Gastroesophageal sphincter (tissue), 4 donors: ENCODE results near the gene SPTB. TPM values are rescaled to one million over a fixed set of nuclear protein-coding genes. Genes with fewer than 3 reads are reported as not detected.

ENCODE experiments used
- ATAC-seq: fragments of 150-250 bp; one replicate; pipeline ENCODE4 v1.9.1; 2016; ENCODE audit warnings: mild to moderate bottlenecking, moderate library complexity
- H3K27ac ChIP-seq, 4 donors: fragments of 200-600 bp; sonication (generic) in 3 of 4; 1 replicate in 3 of 4; 2 replicates in 1 of 4; pipeline ENCODE4 v1.5.1; 2016 to 2019
- H3K27me3 ChIP-seq: fragments of 200-600 bp; sonication (generic); one replicate; pipeline ENCODE4 v1.5.1; 2019
- H3K36me3 ChIP-seq, 2 donors: fragments of 200-600 bp; sonication (generic); one replicate each; pipeline ENCODE4 v1.5.1; 2019; ENCODE audit warnings: control low read depth in 1 of 2
- H3K4me1 ChIP-seq, 3 donors: fragments of 200-600 bp; sonication (generic); 1 replicate in 2 of 3; 2 replicates in 1 of 3; pipeline ENCODE4 v1.5.1; 2016 to 2019; ENCODE audit warnings: control low read depth in 2 of 3
- H3K4me3 ChIP-seq, 2 donors: fragments of 200-600 bp; sonication (generic); one replicate each; pipeline ENCODE4 v1.5.1; 2019; ENCODE audit warnings: mild to moderate bottlenecking in 1 of 2, moderate library complexity in 1 of 2
- H3K9me3 ChIP-seq, 3 donors: fragments of 200-600 bp; sonication (generic); one replicate each; pipeline ENCODE4 v1.5.1; 2017 to 2019; ENCODE audit warnings: control low read depth in 2 of 3
- EP300 ChIP-seq: sonication (generic); formaldehyde crosslinking; IDR thresholded peaks from one replicate; pipeline ENCODE4 v1.6.1; 2017; ENCODE audit warnings: antibody characterized with exemption, mild to moderate bottlenecking
- POLR2A ChIP-seq, 2 donors: fragments of 450-650 bp; IDR thresholded peaks; one replicate each; pipeline ENCODE4 v1.6.1; 2017; ENCODE audit warnings: antibody characterized with exemption in 2 of 2, mild to moderate bottlenecking in 2 of 2, moderate library complexity in 1 of 2
- POLR2AphosphoS5 ChIP-seq: sonication (generic); formaldehyde crosslinking; IDR thresholded peaks from one replicate; pipeline ENCODE4 v1.6.1; 2017; ENCODE audit warnings: antibody characterized with exemption
- WGBS, 2 donors: methylation state at CpG; one replicate each; pipeline ENCODE4 v1.1.5; 2018; ENCODE audit warnings: low coverage in 1 of 2; 5-methylcytosine and 5-hydroxymethylcytosine counted together
- total RNA-seq, 4 donors: library from RNA; depleted of rRNA; stranded (reverse); fragments of >200 nt; gene quantifications; one replicate each; pipeline ENCODE4 v1.1.0, GENCODE V29; 2016
- TF ChIP-seq, protein P1 (sequence below), 4 experiments: fragments of 200-600 bp in 2 of 4; fragments of 450-650 bp in 2 of 4; sonication (generic) in 1 of 4; IDR thresholded peaks; one replicate each; pipeline ENCODE4 v1.5.1; 2017 to 2019; ENCODE audit warnings: antibody characterized with exemption in 4 of 4, mild to moderate bottlenecking in 2 of 4, moderate library complexity in 2 of 4

The SPTB gene
- total RNA-seq, 4 donors from 2014 or later, result 0.62 to 3.1 (median 1.0) TPM

DNA sequence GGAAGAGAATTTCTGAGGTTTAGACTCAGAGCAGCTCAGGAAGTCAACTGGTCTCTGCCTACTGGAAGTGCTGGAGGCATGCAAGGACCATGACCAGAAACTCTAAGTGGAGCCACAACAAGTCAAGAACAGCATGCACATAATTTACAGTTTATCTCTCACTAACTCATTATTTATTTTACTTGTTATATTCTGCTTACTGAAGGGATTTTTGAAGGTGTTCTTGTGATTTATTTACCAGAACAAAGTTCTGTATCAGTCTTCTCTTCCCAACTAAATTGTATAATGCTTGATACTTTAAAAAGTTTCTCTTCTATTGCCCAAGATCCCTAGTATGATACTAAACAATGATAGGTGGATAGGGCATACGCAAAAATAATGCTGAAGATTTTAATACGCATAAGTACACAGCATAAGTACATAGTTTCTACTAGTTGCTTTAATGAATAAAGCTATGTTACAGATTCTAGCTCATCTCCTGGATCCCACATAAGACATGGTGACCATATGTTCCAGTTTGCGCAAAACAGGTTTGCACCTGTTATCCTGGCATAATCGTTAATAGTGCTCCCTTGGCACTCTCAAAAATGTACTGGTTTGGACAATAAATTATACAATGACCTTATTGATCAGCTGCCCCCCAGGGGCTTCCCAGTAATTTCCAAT is 11.6 kb upstream of the SPTB start:
- Histone ChIP-seq H3K27ac (no peak overlapping the region), H3K4me3 (no peak overlapping the region), H3K9me3 (no peaks in the 10 kb centered on the region), H3K36me3 (no peaks in the 10 kb centered on the region), H3K4me1 (no peaks in the 10 kb centered on the region), H3K27me3 (peaks cover 18% of the 10 kb centered on the region)
- ATAC-seq, result no peak
- 80 to 90% methylated on average over 4 of the region's 4 CpGs for WGBS, 2 donors
- TF ChIP-seq EP300, result no peak
- TF ChIP-seq POLR2AphosphoS5, result no peak
- TF ChIP-seq POLR2A (IDR thresholded peaks at IDR 0.05), result no peak
- TF ChIP-seq, protein P1, sequence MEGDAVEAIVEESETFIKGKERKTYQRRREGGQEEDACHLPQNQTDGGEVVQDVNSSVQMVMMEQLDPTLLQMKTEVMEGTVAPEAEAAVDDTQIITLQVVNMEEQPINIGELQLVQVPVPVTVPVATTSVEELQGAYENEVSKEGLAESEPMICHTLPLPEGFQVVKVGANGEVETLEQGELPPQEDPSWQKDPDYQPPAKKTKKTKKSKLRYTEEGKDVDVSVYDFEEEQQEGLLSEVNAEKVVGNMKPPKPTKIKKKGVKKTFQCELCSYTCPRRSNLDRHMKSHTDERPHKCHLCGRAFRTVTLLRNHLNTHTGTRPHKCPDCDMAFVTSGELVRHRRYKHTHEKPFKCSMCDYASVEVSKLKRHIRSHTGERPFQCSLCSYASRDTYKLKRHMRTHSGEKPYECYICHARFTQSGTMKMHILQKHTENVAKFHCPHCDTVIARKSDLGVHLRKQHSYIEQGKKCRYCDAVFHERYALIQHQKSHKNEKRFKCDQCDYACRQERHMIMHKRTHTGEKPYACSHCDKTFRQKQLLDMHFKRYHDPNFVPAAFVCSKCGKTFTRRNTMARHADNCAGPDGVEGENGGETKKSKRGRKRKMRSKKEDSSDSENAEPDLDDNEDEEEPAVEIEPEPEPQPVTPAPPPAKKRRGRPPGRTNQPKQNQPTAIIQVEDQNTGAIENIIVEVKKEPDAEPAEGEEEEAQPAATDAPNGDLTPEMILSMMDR (IDR thresholded peaks at IDR 0.05), result no peak

DNA sequence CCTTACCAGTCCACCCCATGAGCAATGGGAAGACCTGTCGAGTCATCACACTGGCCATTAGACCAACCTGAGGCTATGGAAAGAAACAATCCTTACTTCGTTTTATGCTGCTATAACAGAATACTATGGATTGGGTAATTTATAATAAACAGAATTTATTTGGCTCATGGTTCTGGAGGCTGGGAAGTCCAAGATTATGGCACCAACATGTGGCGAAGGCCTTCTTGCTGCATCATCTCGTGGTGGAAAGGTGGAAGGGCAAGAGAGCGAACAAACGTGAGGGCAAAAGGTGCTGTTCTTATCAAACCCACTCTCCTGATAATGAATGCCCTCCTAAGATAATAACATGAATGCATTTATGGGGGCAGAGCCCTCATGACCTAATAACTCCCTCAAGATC is 9.6 kb upstream of the SPTB start:
- 83 to 89% methylated on average over 3 to 6 of the region's 6 CpGs for WGBS, 2 donors
- no peak overlapping the region for H3K27ac ChIP-seq
- ATAC-seq, result no peak
- TF ChIP-seq POLR2AphosphoS5 (no peak), EP300 (no peak)
- TF ChIP-seq, protein P1 (IDR thresholded peaks at IDR 0.05), result no peak
- H3K36me3 ChIP-seq, result no peaks in the 10 kb centered on the region
- H3K9me3 ChIP-seq, result no peaks in the 10 kb centered on the region
- peaks cover 31% of the 10 kb centered on the region for H3K27me3 ChIP-seq
- no peaks in the 10 kb centered on the region for H3K4me1 ChIP-seq
- no peak overlapping the region for H3K4me3 ChIP-seq

DNA sequence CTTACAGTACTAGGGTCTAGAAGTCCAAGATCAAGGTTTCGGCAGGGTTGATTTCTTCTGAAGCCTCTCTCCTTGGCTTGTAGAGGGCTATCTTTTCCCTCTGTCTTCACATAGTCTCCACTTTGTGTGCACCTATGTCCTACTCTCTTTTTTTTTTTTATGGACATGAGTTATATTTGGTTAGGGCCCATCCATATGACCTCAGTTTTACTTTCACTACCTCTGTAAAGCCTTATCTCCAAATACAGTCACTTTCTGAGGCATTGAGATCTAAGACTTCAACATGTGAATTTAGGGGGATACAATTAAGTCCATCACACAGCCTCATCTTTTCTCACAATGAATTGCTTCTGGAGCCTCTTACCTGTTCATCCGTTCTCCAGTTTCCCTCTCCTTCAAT is 5.9 kb upstream of the SPTB start:
- no peaks in the 10 kb centered on the region for H3K36me3 ChIP-seq
- peaks cover 0 to 3% (median under 1%) of the 10 kb centered on the region in 3 donors for H3K4me1 ChIP-seq
- H3K27me3 ChIP-seq, result peaks cover 53% of the 10 kb centered on the region
- ATAC-seq, result no peak
- 96 to 100% methylated on average over 2 of the region's 2 CpGs for WGBS, 2 donors
- no peak overlapping the region for H3K27ac ChIP-seq
- H3K9me3 ChIP-seq, result no peaks in the 10 kb centered on the region
- TF ChIP-seq POLR2A (IDR thresholded peaks at IDR 0.05) (no peak), EP300 (no peak), POLR2AphosphoS5 (no peak)
- TF ChIP-seq, protein P1 (IDR thresholded peaks at IDR 0.05), result no peak
- H3K4me3 ChIP-seq, result no peak overlapping the region

DNA sequence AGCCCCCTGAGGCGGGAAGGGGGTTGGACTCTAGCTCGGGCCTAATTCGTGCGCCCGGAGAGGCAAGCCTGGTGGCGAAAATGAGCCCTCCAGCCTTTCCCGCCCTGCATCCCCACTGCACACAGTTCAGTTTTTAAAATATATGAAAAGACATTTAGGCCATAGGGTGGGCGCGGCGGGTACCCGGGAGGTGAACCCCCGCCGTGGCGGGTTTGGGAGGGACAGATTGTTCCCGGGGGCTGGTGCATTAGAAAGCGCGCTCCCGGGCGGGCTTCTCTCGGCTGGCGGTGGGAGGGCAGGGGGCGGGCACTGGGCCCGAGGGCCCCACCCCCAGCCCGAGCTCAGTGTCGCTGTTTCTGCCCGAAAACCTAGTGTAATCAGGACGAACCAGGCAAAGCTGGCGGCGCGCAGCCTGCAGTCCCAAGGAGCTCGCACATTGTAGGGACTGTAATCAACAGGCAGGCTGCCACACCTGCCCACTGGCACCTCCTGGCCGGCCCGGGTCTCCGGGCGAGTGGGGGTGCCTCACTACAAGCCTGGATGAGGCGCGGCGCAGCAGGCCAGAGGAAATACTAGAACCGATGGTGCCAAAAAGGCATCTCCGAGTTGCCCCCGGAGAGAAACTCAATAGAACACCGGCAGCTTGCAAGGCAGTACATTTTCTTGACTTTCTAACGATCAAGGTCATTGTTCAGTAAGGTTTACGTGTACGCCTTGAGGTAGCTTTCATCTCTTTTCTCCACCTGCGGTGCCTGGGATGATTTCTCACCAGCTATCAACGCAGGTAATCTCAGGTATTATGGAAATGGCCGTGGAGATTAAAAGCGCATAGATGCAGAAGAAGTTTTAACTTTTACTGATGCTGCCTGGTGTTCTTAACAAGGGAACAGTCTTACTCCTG is 764 bp upstream of the SPTB start:
- Histone ChIP-seq H3K36me3 (no peaks in the 10 kb centered on the region), H3K4me1 (peaks cover 0 to 21% (median 11%) of the 10 kb centered on the region in 3 donors), H3K4me3 (peak overlapping the region; percentile 42 to 67), H3K27me3 (peaks cover 65% of the 10 kb centered on the region), H3K27ac (peak overlapping the region in 1 of 4 donors; percentile 24), H3K9me3 (no peaks in the 10 kb centered on the region)
- TF ChIP-seq EP300 (no peak), POLR2AphosphoS5 (no peak), POLR2A (IDR thresholded peaks at IDR 0.05) (no peak)
- TF ChIP-seq, protein P1 (IDR thresholded peaks at IDR 0.05), result no peak
- 31 to 40% methylated on average over 4 to 5 of the region's 49 CpGs for WGBS, 2 donors
- peak; percentile 54 for ATAC-seq
